HG02884 (cell line): Measurements from ENCODE around the gene PAX5.

ENCODE experiments used
- ATAC-seq: cut with Tn5 transposase; IDR thresholded peaks from one replicate; pipeline ENCODE4 v1.9.1; 2021; ENCODE audit warnings: mild to moderate bottlenecking, moderate library complexity; ENCODE audit not compliant: unreplicated experiment

PAX5 gene

DNA sequence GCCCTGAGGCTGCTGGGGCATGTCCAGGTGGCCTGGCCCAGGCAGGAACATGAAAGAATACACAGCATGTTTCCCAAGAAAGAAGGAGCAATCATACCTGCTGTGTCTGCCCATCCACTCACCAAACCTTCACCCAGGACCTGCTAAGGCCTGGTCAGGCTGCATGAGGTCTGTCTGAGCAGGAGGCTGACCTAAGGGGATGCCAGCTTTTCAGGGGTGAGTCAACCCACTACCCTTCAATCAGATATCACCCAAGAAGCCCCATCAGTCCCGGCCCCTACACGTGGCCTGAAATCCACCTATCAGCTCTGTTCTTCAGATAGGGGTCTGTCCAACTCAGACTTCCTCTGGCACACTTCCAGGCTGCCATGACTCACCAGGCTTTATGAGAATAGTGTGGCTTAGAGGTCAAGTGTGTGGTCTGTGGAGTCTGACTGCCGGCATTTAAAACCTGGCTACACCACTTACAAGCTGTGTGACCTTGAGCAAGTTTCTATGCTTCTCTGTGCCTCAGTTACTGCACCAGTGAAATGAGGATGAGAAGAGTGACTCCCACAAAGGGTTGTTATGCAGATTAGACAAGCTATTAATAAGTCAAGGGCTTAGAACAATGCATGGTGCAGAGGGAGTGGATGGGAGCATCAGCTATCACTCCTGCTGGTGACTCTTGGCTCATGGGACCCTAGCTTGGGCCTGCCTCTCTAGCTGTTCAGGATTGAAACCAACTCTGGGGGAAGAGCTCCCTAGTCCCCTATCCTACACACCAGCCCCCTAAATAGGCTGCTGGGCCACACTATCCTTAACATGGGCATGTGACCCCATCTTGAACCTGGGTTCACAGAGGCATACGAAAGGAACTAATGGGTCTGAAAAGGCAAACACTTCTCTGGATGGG lies 130.3 kb downstream of the PAX5 start:
- peak; percentile 44 for ATAC-seq

DNA sequence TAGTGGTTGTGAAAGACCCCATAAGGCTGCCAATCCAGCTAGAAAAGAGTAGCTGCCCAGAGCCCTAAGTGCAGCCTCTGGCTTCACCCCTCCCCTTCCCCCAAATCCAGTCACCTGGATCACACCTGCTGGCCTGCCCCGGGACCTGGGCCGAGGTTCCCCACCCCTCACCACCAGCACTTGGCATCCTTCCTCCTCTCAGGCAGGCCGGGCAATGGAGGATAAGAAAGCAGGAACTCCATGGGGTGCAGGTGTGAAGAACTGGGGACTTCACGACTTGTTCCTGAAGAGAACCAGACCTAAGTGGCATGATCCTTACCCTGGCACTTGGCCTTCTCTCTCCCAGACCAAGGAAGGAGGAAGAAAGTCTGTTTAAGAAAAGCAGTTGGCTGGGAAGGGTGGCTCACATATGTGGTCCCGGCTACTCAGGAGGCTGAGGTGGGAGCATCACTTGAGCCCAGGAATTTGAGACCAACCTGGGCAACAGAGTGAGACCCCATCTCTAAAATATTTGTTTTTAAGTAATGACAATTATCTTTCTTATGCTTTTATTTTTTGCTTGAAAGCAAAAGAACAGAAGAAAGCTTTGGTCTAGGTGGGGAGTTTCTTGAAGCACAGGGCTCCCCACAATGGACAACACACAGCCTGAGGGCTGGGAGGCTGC lies 131.1 kb downstream of the PAX5 start:
- ATAC-seq = no peak

DNA sequence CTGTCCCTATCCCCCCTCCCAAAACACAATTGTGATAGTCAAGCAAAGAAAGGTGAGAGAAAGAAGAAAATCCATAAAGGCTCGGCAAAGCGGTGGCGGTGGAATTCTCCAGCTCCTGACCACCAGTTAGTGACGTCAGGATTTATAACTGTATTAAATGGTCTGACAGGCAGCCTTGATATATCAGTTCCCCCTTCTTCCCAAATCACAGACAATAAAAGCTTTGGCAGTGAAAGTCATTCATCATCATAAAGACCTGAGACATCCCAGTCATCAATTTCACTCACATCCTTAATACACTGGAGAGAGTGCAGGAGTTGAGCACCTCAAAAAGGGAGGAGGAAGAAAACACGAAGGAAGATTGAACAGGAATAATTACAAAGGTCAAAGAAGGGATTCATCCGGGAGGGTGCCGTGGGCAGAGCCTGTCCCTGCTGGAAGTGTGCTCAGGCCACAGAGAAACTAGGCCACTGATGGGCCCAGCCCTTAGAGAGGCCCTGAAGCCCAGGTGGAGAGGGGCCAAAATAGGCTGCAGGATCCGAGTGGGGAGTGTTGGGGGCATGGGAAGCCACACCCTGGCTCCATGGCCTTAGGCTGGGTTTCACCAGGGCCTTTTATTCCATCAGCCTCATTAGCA lies 131.9 kb downstream of the PAX5 start:
- ATAC-seq = no peak

DNA sequence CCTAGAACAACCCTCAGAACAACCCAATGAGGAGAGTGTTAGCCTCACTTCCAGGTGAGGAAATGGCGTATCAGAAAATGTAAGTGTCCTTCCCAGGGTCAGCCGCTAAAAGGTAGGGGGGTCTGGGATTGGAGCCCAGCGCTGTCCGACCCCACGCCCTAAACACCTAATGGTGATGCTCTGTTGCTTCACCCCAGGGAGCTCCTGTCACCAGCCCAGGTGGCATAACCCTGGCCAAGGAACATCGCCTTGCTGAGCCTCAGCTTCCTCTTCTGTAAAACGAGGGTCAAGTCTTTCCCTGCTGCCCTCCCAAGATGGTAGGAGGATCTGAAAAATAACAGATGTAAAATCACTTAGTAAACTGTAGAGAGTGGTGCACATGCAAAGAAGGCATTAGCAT lies 132.5 kb downstream of the PAX5 start:
- ATAC-seq = no peak

DNA sequence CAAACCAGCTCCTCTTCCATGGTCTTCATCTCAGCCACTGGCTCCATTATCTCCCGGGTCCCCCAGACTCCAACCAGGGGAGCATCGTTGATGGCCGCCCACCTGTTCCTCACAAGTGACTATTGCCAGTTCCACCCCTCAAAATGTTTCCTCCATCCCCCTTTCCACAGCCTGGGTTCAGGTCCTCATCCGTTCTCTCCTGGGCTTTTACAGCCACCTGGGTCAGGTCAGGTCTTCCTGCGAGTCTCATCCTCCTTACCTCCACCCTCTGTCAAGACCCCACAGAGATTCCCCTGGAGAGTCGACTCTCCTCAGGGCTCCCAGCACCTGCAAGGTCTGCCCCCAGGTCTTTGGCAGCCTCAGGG lies 133.2 kb downstream of the PAX5 start:
- no peak for ATAC-seq

DNA sequence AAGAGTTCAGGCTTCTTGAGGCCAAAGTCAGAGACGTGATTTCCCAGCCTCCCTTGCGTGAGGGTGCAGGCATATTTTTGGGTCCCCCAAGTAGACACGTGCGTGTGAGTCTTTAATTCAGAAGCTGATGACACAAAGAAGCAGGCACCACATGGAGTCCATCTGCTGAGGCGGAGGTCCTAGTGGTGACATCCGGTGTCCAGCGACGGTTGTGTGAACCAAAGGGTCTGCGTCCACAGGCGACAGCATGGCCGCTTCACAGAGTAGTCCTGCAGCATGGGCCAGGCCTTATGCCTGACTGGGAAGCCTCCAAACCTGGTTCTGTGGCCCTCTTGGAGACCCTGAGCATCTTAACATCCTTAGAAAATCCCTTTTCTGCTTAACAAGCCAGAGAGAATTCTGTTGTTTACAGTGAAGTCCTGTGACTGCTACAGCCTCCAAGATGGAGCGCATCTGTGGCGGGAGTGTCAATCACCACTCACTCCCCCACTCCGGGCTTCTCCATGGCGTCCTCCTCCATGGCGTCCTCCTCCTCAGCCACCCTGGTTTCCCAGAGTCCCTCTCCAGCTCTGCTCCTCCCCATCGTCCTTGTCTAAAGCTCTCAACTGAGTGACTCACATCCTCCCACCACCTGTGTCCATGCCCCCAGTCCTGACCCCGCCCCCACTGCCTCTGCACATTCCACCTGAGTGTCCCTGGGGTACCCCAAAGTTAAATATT lies 133.8 kb downstream of the PAX5 start:
- no peak for ATAC-seq

DNA sequence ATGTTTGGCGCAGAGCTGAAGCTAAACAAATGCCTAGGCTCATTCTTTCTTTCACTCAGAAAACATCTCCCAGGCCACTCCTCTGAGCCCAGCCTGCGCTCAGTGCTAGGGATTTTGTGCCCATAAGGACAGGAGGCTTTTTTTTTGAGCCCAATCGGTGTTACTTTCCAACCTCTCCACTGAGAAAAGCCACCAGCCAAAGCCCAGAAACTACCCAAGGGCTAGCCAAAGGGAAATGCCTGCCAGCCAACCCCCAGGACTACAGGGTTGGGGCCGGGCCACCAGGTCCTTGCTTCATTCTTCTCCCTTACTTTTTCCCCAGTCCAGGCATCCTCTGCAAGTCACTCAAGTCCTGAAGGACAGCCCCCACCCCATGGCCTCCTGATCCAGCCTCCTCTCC lies 134.7 kb downstream of the PAX5 start:
- ATAC-seq = no peak

DNA sequence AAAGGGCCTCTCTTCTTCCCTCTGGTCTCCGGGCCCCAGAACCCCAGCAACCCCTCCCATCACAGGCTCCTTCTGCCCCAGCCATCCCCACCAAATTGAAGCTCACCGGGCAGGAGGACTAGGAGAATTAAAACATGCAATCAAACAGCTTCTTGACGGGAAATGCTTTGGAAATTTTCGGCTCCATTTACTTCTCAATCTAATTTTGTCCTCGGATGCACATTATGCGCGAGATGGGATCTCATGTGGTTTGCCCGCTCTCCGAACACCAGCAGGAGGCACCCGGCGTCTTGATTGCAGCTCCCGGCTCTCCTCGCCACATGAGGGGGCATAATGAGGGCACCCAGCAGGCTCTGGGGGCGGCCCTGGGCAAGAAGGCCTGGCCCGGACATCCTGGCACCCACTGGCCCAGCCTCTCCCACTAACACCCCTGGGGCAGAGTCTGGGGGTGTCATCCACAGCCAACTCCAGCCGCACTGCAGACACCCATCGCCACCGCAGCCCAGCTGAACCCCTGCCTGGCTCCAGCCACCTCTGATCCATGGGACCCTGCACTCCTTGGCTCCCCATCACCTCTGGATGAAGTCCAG lies 135.5 kb downstream of the PAX5 start:
- no peak for ATAC-seq

DNA sequence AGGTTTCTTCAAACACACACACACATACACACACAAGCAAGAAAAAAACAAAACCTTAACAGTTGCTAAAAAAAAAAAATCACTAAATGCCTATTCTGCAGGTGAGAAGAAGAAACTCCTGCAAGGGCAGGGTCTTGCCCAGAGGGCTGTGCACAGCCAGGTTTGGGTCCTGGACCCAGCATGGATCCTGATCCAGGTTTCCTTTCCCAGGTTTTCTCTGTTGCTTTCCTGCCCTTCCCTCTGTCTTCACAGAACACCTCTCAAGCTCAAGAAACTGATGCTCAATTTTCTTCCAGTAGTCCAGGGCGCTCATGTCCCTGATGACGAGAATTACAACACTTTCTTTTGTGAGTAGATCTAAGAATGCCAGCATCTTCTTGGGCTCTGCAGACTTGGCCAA lies 136.6 kb downstream of the PAX5 start:
- ATAC-seq = no peak

DNA sequence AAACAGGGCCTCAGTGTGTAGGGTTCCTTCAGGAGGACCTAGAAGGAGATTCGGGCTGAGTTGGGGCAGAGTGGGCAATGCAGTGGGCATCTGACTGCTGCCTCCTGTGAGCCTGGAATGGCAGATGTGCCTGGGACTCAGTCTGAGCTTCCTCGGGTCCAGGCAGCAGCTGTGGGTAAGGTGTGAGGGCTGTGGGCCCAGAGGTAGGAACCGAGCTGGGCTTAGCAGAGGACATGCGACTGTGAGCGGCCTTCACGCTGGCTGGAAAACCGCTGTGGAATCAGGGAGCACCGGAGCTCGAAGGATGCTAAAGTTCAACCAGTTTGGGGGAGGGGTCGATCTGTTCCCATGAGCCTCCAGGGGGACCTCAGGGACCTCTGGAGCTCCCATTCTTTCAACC lies 137.0 kb downstream of the PAX5 start:
- no peak for ATAC-seq

DNA sequence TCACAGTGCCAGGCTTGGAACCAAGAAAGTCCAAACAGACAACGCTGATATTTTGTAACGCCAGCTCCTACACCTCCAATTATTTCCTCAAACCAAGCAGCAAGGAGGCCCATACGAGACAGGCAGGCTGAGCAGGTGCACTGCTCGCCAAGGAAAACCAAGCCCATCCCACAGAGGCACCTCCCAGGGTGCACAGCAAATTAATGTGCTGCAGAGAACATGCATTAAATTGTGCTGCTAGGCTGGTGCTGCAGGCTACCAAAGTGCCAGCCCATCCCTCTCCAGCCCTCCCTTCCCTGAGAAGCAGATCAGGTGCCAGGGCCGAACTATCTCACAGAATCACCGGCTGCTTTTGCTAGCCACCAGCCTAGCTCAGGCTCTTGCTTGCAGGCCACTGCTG lies 137.8 kb downstream of the PAX5 start:
- ATAC-seq = no peak

DNA sequence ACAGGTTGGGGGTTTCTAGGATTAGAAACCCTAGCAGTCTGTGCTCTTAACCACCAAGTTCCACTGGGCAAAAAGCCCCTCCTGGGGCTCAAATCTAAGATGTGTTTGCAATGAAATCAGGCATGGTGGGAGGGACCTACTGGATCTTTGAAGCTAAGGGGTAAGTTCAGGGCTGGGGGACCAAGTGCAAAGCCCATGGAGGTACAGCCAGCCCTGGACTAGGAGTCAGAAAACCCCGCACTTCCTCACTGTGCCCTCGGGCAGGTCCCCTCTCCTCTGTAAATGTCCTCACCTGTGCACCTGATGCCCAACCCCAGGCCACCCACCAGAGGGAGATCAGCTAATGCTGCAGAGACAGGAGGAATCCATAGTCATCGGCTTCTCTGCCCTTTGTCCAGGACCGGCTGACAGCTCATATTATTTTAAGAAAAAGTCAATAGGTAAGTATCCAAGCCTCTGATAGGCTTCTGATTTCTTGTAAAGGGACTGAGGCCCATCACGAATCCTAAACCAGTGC lies 138.3 kb downstream of the PAX5 start:
- no peak for ATAC-seq

DNA sequence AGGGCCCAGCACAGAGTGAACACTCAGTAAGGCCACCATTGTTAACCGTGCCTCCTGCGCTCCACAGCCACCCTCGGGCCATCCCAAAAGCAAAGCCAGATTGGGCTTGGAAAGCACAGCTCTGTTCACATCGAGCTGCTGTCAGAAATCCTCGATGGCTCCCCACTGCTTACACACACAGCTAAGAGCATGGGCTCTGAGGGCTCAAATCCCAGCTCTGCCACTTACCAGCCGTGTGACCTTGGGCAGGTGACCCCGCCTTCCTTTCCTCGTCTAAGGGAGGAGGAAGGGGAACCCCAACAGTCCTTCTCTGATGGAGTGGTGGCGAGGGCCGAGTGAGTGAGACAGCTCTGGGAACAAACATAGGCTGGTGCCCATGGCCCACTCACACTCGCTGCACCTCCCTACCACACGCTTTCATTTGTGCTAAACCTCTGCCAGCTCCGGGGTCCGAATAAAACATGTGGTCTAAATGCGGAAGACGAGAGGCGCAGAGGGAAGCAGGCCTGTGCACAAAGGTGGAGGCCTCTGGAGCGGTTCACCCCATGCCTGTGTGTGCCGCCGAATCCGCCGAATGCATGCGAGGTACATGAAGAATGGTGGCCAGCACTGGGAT lies 139.3 kb downstream of the PAX5 start:
- no peak for ATAC-seq

DNA sequence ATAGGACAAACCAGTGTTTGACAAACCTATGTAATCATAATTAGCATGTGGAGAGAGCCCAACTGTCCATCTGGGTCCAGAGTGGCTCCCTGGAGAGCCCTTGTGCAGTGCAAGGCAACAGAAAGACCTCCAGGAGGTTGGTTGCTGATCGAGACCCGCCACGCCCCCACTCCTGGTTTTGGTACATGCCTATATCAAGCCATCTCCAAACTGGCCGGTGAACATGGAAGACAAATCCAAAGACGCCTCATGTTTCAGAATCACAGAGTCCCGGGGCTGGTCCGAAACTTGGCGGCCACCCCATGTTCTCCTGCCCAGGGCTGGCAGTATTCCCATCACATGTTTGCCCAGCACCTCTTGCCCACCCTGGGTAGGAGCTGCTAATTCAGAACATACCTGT lies 140.2 kb downstream of the PAX5 start:
- no peak for ATAC-seq

DNA sequence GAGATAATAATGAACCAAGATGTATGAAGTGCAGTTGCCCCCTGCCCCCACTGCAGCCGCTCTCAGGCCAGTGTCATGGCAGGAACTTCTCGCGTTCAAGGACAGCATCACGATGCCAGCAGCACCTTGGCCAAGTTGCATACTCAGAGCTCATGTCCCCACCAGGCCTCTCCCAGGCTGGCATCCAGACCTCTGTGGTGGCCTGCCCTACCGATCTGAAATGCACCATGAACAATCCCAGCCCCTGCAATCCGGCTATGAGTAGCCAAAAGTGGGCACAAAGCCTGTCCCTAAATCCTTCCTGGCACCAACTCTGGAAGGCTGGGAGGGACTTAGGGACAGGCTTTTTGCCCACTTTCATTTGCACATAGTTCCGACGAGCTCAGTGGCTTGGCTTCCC lies 140.9 kb downstream of the PAX5 start:
- ATAC-seq = no peak

DNA sequence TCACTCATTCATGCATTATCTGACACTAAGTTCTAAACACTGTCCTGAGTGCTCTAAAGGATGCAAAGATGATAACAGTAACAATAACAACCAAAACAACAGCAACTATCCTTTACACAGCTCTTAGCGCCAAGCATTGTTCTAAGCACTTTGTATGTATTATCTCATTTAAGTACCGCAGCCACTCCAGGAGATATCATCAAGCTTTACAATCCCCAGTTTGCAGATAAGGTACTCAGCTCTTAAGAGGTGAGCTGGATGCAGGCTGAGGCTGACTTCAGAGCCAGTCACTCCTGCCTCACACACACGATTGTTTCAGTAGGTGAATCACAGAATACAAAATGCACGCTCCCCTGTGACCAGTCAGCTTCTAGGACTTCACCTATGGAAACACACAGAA lies 141.8 kb downstream of the PAX5 start:
- no peak for ATAC-seq

DNA sequence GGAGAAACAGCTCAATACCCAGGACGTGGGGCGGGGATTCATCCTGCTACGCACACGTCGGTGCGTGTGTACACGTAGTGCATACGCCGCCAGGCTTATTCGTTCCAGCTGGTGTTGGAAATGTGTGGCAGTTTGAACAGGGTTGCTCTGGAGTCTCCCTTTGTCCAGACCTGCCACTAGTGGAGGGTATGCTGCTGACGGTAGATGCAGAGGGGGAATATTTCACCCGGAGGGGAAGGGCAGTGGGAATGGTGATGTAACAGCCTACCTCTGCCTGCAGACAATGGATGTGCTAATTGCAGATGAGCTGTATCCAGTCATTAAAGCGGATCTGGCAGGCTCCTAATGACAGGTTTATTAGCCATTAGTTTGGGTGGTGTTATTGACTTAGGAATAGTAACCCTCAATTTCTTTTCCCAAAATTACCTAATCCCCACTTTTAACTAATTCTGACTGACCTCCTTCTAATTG lies 142.7 kb downstream of the PAX5 start:
- ATAC-seq = no peak

DNA sequence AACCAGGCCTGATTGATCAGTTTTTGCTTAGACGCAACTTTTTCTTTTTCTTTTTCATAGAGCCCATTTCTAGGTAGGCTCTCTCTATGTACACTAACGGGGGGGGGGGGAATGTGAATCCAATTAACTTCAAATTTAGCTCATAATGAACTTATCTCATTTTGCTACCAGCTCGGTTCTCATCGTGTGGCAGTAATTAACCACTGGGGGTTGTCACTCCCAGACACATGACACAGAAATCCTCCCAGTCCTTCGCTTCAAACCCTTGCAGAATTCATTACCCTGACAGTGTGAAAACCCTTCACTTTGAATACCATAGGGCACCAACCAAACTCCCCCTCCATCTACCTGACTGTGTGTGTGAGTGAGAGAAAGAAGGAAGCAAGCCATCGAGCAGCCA lies 144.2 kb downstream of the PAX5 start:
- no peak for ATAC-seq

DNA sequence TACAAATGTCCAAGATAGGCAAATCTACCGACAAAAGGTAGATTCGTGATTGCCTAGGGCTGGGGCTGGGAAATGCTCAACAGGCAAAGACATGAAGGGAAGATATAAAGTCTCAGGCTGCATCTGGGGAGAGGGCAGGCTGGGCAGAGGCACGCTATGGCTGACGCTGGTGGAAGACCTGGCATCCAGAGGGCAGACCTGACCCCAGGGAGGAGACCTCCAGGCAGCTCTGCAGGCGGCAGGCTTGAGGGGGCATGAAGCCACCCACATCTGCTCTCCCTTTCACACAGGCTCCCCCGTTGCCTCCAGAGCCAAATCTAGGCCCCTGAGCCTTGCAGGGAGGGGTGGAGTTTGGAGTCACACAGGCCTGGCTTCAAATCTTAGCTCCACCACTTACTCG lies 145.5 kb downstream of the PAX5 start:
- no peak for ATAC-seq

DNA sequence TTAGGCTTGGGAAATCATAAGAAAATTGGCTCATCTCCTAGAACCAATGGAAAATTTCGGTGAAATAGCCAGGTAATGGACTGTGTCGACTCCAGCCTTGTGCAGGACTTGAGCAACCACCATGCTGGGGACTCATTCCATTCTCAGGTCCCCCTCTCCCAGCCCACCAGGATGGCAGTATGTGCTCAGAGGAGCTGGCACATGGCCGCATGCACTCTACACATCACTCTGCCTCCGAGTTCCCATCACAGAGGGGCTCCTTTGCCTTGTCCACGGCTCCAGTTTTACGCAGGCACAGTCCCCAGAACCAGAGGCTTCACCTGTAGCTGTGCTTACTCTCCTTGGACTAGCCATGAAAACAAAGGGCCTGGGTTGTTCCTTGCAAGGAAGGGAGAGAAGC lies 149.3 kb downstream of the PAX5 start:
- ATAC-seq = no peak
